Mesenchymal stem cell (in vitro differentiated cells and primary cell): ENCODE measurements around the gene STIM1.
A peak's percentile ranks its signal among the peaks of the same experiment; 100 is the strongest.

Experiments
- DNase-seq: peaks from one replicate; pipeline ENCODE4 v3.0.0-alpha.2; 2013
- H2AFZ ChIP-seq: one replicate; pipeline ENCODE4 v1.6.1; 2013; ENCODE audit warnings: low read depth, mild to moderate bottlenecking, control low read depth, inconsistent platforms, low read length, moderate library complexity
- H2AK5ac ChIP-seq: 2 replicates; pipeline ENCODE4 v1.6.1; 2013; ENCODE audit warnings: low read length, moderate library complexity, mild to moderate bottlenecking, inconsistent platforms; ENCODE audit not compliant: severe bottlenecking
- H2BK120ac ChIP-seq: one replicate; pipeline ENCODE4 v1.6.1; 2013; ENCODE audit warnings: low read depth, mild to moderate bottlenecking, inconsistent platforms, low read length, moderate library complexity
- H2BK12ac ChIP-seq, 2 experiments: one replicate each; pipeline ENCODE4 v1.6.1; 2013; ENCODE audit warnings: inconsistent platforms in 2 of 2, low read length in 2 of 2, mild to moderate bottlenecking in 2 of 2, moderate library complexity in 2 of 2, control low read depth in 1 of 2
- H2BK15ac ChIP-seq: one replicate; pipeline ENCODE4 v1.6.1; 2013; ENCODE audit warnings: mild to moderate bottlenecking, low read depth, inconsistent platforms; ENCODE audit not compliant: poor library complexity, severe bottlenecking
- H2BK5ac ChIP-seq: 2 replicates; pipeline ENCODE4 v1.6.1; 2013; ENCODE audit warnings: low read depth, mild to moderate bottlenecking, low read length, control low read depth, inconsistent platforms; ENCODE audit not compliant: poor library complexity, severe bottlenecking
- H3K14ac ChIP-seq, 2 experiments: one replicate each; pipeline ENCODE4 v1.6.1; 2013; ENCODE audit warnings: inconsistent platforms in 2 of 2, low read length in 2 of 2, control low read depth in 1 of 2, mild to moderate bottlenecking in 1 of 2, moderate library complexity in 1 of 2
- H3K18ac ChIP-seq, 2 experiments: one replicate each; pipeline ENCODE4 v1.6.1; 2013; ENCODE audit warnings: inconsistent platforms in 2 of 2, low read length in 2 of 2, control low read depth in 1 of 2, low read depth in 1 of 2, mild to moderate bottlenecking in 1 of 2
- H3K23ac ChIP-seq, 2 experiments: one replicate each; pipeline ENCODE4 v1.6.1; 2013; ENCODE audit warnings: inconsistent platforms in 2 of 2, low read length in 2 of 2, mild to moderate bottlenecking in 2 of 2, moderate library complexity in 2 of 2, control low read depth in 1 of 2
- H3K27ac ChIP-seq: 2 replicates; pipeline ENCODE4 v1.5.1; 2013; ENCODE audit warnings: mild to moderate bottlenecking, moderate library complexity, low read length, control low read depth, inconsistent platforms; ENCODE audit not compliant: poor library complexity, severe bottlenecking
- H3K27me3 ChIP-seq, 2 experiments: 2 replicates each; pipeline versions ENCODE4 v1.6.1 to v1.7.0; 2013; ENCODE audit warnings: low read length in 2 of 2, mild to moderate bottlenecking in 2 of 2, moderate library complexity in 2 of 2, control low read depth in 1 of 2, inconsistent platforms in 1 of 2; ENCODE audit not compliant: control insufficient read depth in 1 of 2, insufficient read depth in 1 of 2
- H3K36me3 ChIP-seq, 2 experiments: 2 replicates each; pipeline versions ENCODE4 v1.6.1 to v1.7.0; 2013; ENCODE audit warnings: low read length in 2 of 2, control low read depth in 1 of 2, inconsistent platforms in 1 of 2, low read depth in 1 of 2, mild to moderate bottlenecking in 1 of 2; ENCODE audit not compliant: insufficient read depth in 2 of 2, control insufficient read depth in 1 of 2
- H3K4ac ChIP-seq, 2 experiments: one replicate each; pipeline ENCODE4 v1.6.1; 2013; ENCODE audit warnings: inconsistent platforms in 2 of 2, low read length in 2 of 2, mild to moderate bottlenecking in 2 of 2, moderate library complexity in 2 of 2, control low read depth in 1 of 2, low read depth in 1 of 2
- H3K4me1 ChIP-seq: 2 replicates; pipeline ENCODE4 v1.6.1; 2013; ENCODE audit warnings: low read depth, low read length, control low read depth; ENCODE audit not compliant: control insufficient read depth, insufficient read depth
- H3K4me2 ChIP-seq: 2 replicates; pipeline ENCODE4 v1.6.1; 2013; ENCODE audit warnings: low read length, mild to moderate bottlenecking, inconsistent platforms; ENCODE audit not compliant: poor library complexity, severe bottlenecking
- H3K4me3 ChIP-seq, 2 experiments: 2 replicates each; pipeline versions ENCODE4 v1.5.1 to v1.7.0; 2013; ENCODE audit warnings: low read length in 2 of 2, mild to moderate bottlenecking in 2 of 2, control low read depth in 1 of 2, low read depth in 1 of 2; ENCODE audit not compliant: insufficient read depth in 1 of 2
- H3K79me1 ChIP-seq: replicated peaks from 2 replicates; pipeline ENCODE4 v1.6.1; 2013; ENCODE audit warnings: mild to moderate bottlenecking, control low read depth, low read length, inconsistent platforms; ENCODE audit not compliant: poor library complexity, severe bottlenecking
- H3K9ac ChIP-seq: 2 replicates; pipeline ENCODE4 v1.7.0; 2013; ENCODE audit warnings: mild to moderate bottlenecking, low read length, moderate library complexity
- H3K9me3 ChIP-seq: 2 replicates; pipeline ENCODE4 v1.7.0; 2013; ENCODE audit warnings: mild to moderate bottlenecking, low read length; ENCODE audit not compliant: control insufficient read depth
- H4K8ac ChIP-seq: one replicate; pipeline ENCODE4 v1.6.1; 2013; ENCODE audit warnings: inconsistent platforms, mild to moderate bottlenecking, low read length, moderate library complexity
- H4K91ac ChIP-seq: one replicate; pipeline ENCODE4 v1.6.1; 2013; ENCODE audit warnings: mild to moderate bottlenecking, low read length, inconsistent platforms
- WGBS: methylation state at CpG from one replicate; pipeline ENCODE4 v1.1.7; 2013; ENCODE audit warnings: mixed read lengths; 5-methylcytosine and 5-hydroxymethylcytosine counted together

The STIM1 gene

GRCh38 chr11:3815845-3816244 lies 39.6 kb upstream of the STIM1 start:
- Histone ChIP-seq H3K9ac (no peak overlapping the region), H3K79me1 (peaks cover 14% of the 10 kb centered on the region), H3K27me3 (no peaks in the 10 kb centered on the region), H3K27ac (no peak overlapping the region), H3K36me3 (peaks cover 9 to 13% of the 10 kb centered on the region in 2 experiments), H2BK120ac (no peak overlapping the region), H3K4me2 (no peak overlapping the region), H3K4me1 (peaks cover 3% of the 10 kb centered on the region), H3K14ac (peak overlapping the region in 1 of 2 experiments; percentile 46), H2BK5ac (no peak overlapping the region), H2BK15ac (no peak overlapping the region), H2AFZ (no peak overlapping the region), H4K91ac (no peak overlapping the region), H3K23ac (peak overlapping the region in 1 of 2 experiments; percentile 9), H4K8ac (no peak overlapping the region), H2AK5ac (no peak overlapping the region), H3K4ac (no peak overlapping the region), H3K18ac (no peak overlapping the region), H3K4me3 (no peak overlapping the region), H3K9me3 (no peaks in the 10 kb centered on the region), H2BK12ac (no peak overlapping the region)
- WGBS: 88% methylated on average over 4 of the region's 4 CpGs
- DNase-seq: no peak

- peaks cover 8 to 16% of the 10 kb centered on the region in 2 experiments for H3K36me3 ChIP-seq
- no peaks in the 10 kb centered on the region for H3K27me3 ChIP-seq
- no peak for DNase-seq
- no peak overlapping the region for H3K9ac ChIP-seq
- H2BK5ac ChIP-seq: no peak overlapping the region
- no peak overlapping the region for H3K4ac ChIP-seq
- no peak overlapping the region for H2BK120ac ChIP-seq
- WGBS: 94% methylated on average over 1 of the region's 2 CpGs
- H3K79me1 ChIP-seq: peaks cover 12% of the 10 kb centered on the region
- no peak overlapping the region for H2BK12ac ChIP-seq
- no peak overlapping the region for H2AK5ac ChIP-seq
- no peak overlapping the region for H3K14ac ChIP-seq
- no peak overlapping the region for H2BK15ac ChIP-seq
- H4K91ac ChIP-seq: no peak overlapping the region
- no peak overlapping the region for H3K23ac ChIP-seq
- H2AFZ ChIP-seq: no peak overlapping the region
- no peak overlapping the region for H3K4me2 ChIP-seq
- no peak overlapping the region for H3K4me3 ChIP-seq
- no peak overlapping the region for H3K18ac ChIP-seq
- no peaks in the 10 kb centered on the region for H3K9me3 ChIP-seq
- H3K4me1 ChIP-seq: no peaks in the 10 kb centered on the region
- no peak overlapping the region for H3K27ac ChIP-seq
- no peak overlapping the region for H4K8ac ChIP-seq
Measured at GRCh38 chr11:3816673-3817072, 38.8 kb upstream of the STIM1 start.

- H3K4me1 ChIP-seq: no peaks in the 10 kb centered on the region
- peak overlapping the region in 1 of 2 experiments; percentile 46 for H3K23ac ChIP-seq
- no peak overlapping the region for H3K9ac ChIP-seq
- no peak overlapping the region for H3K14ac ChIP-seq
- H3K4me2 ChIP-seq: no peak overlapping the region
- no peak overlapping the region for H3K27ac ChIP-seq
- H2BK12ac ChIP-seq: no peak overlapping the region
- no peak overlapping the region for H3K4me3 ChIP-seq
- no peak overlapping the region for H4K8ac ChIP-seq
- H2BK5ac ChIP-seq: no peak overlapping the region
- H2AK5ac ChIP-seq: no peak overlapping the region
- H3K79me1 ChIP-seq: peaks cover 10% of the 10 kb centered on the region
- H3K27me3 ChIP-seq: no peaks in the 10 kb centered on the region
- H3K4ac ChIP-seq: no peak overlapping the region
- WGBS: 90% methylated on average over 10 of the region's 10 CpGs
- H4K91ac ChIP-seq: no peak overlapping the region
- H3K9me3 ChIP-seq: no peaks in the 10 kb centered on the region
- DNase-seq: no peak
- H3K36me3 ChIP-seq: peaks cover 8 to 16% of the 10 kb centered on the region in 2 experiments
- no peak overlapping the region for H2BK15ac ChIP-seq
- H3K18ac ChIP-seq: no peak overlapping the region
- no peak overlapping the region for H2BK120ac ChIP-seq
- no peak overlapping the region for H2AFZ ChIP-seq
Measured at GRCh38 chr11:3817181-3817800, 38.2 kb upstream of the STIM1 start.

- H3K14ac ChIP-seq: no peak overlapping the region
- no peak overlapping the region for H4K8ac ChIP-seq
- no peak overlapping the region for H2AK5ac ChIP-seq
- WGBS: 98% methylated on average over 2 of the region's 2 CpGs
- H3K23ac ChIP-seq: no peak overlapping the region
- H3K9me3 ChIP-seq: no peaks in the 10 kb centered on the region
- no peak overlapping the region for H3K27ac ChIP-seq
- H3K18ac ChIP-seq: no peak overlapping the region
- no peak overlapping the region for H2BK120ac ChIP-seq
- H3K4me3 ChIP-seq: no peak overlapping the region
- no peaks in the 10 kb centered on the region for H3K27me3 ChIP-seq
- DNase-seq: no peak
- H2AFZ ChIP-seq: no peak overlapping the region
- no peak overlapping the region for H3K9ac ChIP-seq
- peaks cover 5% of the 10 kb centered on the region for H3K4me1 ChIP-seq
- H2BK12ac ChIP-seq: no peak overlapping the region
- no peak overlapping the region for H4K91ac ChIP-seq
- no peak overlapping the region for H3K4ac ChIP-seq
- H2BK5ac ChIP-seq: no peak overlapping the region
- peaks cover 35 to 38% of the 10 kb centered on the region in 2 experiments for H3K36me3 ChIP-seq
- H3K4me2 ChIP-seq: no peak overlapping the region
- peaks cover 12% of the 10 kb centered on the region for H3K79me1 ChIP-seq
- no peak overlapping the region for H2BK15ac ChIP-seq
Measured at GRCh38 chr11:3820971-3821370, 34.5 kb upstream of the STIM1 start.
